Activated B cell treated with CpG ODN at 0.5 μM for 24 hours (primary cell): Measurements from ENCODE around the gene POU2F2. TPM values are rescaled to one million over a fixed set of nuclear protein-coding genes. Genes with fewer than 3 reads are reported as not detected.
A peak's percentile ranks its signal among the peaks of the same experiment; 100 is the strongest.

Experiments
- ATAC-seq: fragments of 200-7000 bp; cut with Tn5 transposase; one replicate; pipeline ENCODE4 v1.10.0; 2021; ENCODE audit warnings: low read depth, mild to moderate bottlenecking, moderate library complexity
- CTCF ChIA-PET: fragments of 350-600 bp; sonication (Branson Sonifier 250); formaldehyde crosslinking; loops from one replicate; lab custom pipeline; 2021; ENCODE audit warnings: antibody characterized with exemption; lab: Charles Lee
- POLR2A ChIA-PET: fragments of 350-600 bp; sonication (Branson Sonifier 250); formaldehyde crosslinking; loops from one replicate; lab custom pipeline; 2021; ENCODE audit warnings: antibody characterized with exemption; lab: Charles Lee
- DNase-seq: peaks from one replicate; pipeline ENCODE4 v3.0.0; 2022
- H3K27ac Mint-ChIP-seq: one replicate; pipeline ENCODE4 v1.8.0; 2020; ENCODE audit warnings: mixed read lengths
- H3K27me3 Mint-ChIP-seq: one replicate; pipeline ENCODE4 v1.8.0; 2021; ENCODE audit warnings: mixed read lengths
- H3K36me3 Mint-ChIP-seq: one replicate; pipeline ENCODE4 v1.8.0; 2021; ENCODE audit warnings: low read depth, mixed read lengths
- H3K4me1 Mint-ChIP-seq: one replicate; pipeline ENCODE4 v1.8.0; 2021; ENCODE audit warnings: mixed read lengths
- H3K4me3 Mint-ChIP-seq: one replicate; pipeline ENCODE4 v1.8.0; 2020; ENCODE audit warnings: mild to moderate bottlenecking, mixed read lengths
- H3K9me3 Mint-ChIP-seq: one replicate; pipeline ENCODE4 v1.8.0; 2020; ENCODE audit warnings: mixed read lengths
- CTCF ChIP-seq: fragments of 200-600 bp; IDR thresholded peaks from one replicate; pipeline ENCODE4 v1.8.0; 2022; ENCODE audit warnings: antibody characterized with exemption, mild to moderate bottlenecking
- intact Hi-C: fragments of 100-400 bp; cut with micrococcal nuclease; formaldehyde crosslinking; loops from one replicate; pipeline ENCODE4 v1.15.1; 2024
- total RNA-seq: library from RNA; stranded (reverse); gene quantifications from 2 replicates; pipeline ENCODE4 v1.2.3, GENCODE V29; 2022

POU2F2 gene
- total RNA-seq, 1 donor from 2014 or later = 577 TPM

GRCh38 chr19:42176649-42176989 is 44.4 kb upstream of the POU2F2 start:
- DNase-seq (no peak), ATAC-seq (peak; percentile 50)
- H3K9me3 Mint-ChIP-seq = no peaks in the 10 kb centered on the region
- intact Hi-C loops = loop anchor here (1.0 to 5.0 kb wide), 5 partner anchors 22 to 68 kb away; partner anchors contain the start of genes DEDD2 and GSK3A
- POLR2A ChIA-PET = interaction anchor here (0.5 to 2.6 kb wide), 12 partner anchors 22 to 90 kb away, joined by 3 to 18 read pairs (median 6); partner anchors contain the start of genes GSK3A and POU2F2
- peaks cover 10% of the 10 kb centered on the region for H3K4me1 Mint-ChIP-seq
- H3K36me3 Mint-ChIP-seq = no peaks in the 10 kb centered on the region
- no peak for TF ChIP-seq CTCF
- CTCF ChIA-PET = interaction anchor here (0.5 to 2.1 kb wide), 8 partner anchors 10 to 121 kb away, joined by 3 to 7 read pairs (median 4); partner anchors contain the start of gene POU2F2
- H3K4me3 Mint-ChIP-seq = no peak overlapping the region
- peaks cover 20% of the 10 kb centered on the region for H3K27me3 Mint-ChIP-seq
- no peak overlapping the region for H3K27ac Mint-ChIP-seq

GRCh38 chr19:42175952-42176648 is 43.9 kb upstream of the POU2F2 start:
- Mint-ChIP-seq H3K4me1 (peaks cover 10% of the 10 kb centered on the region), H3K27me3 (peaks cover 20% of the 10 kb centered on the region), H3K9me3 (no peaks in the 10 kb centered on the region), H3K27ac (no peak overlapping the region), H3K36me3 (no peaks in the 10 kb centered on the region), H3K4me3 (no peak overlapping the region)
- DNase-seq (no peak), ATAC-seq (peak; percentile 29)
- intact Hi-C loops = loop anchor here (1.0 to 5.0 kb wide), 5 partner anchors 23 to 68 kb away; partner anchors contain the start of genes DEDD2 and GSK3A
- TF ChIP-seq CTCF = no peak
- ChIA-PET POLR2A (interaction anchor here (0.5 to 2.6 kb wide), 12 partner anchors 23 to 89 kb away, joined by 3 to 18 read pairs (median 6); partner anchors contain the start of genes GSK3A and POU2F2), CTCF (interaction anchor here (0.5 to 2.1 kb wide), 8 partner anchors 11 to 121 kb away, joined by 3 to 5 read pairs (median 4); partner anchors contain the start of gene POU2F2)

- no peak for DNase-seq
- intact Hi-C loops = loop anchor here (5.0 kb wide), 1 partner anchor 42 kb away; the partner anchor contains the start of gene DEDD2
- no peak for ATAC-seq
- H3K4me1 Mint-ChIP-seq = peaks cover 10% of the 10 kb centered on the region
- CTCF ChIA-PET = interaction anchor here (0.6 to 2.1 kb wide), 4 partner anchors 35 to 122 kb away, joined by 3 to 5 read pairs (median 4); no protein-coding TSS in a partner anchor
- no peak for TF ChIP-seq CTCF
- no peaks in the 10 kb centered on the region for H3K9me3 Mint-ChIP-seq
- POLR2A ChIA-PET = interaction anchor here (0.5 to 2.6 kb wide), 4 partner anchors 39 to 44 kb away, joined by 4 to 18 read pairs (median 10); partner anchors contain the start of gene POU2F2
- peaks cover 15% of the 10 kb centered on the region for H3K27me3 Mint-ChIP-seq
- no peak overlapping the region for H3K27ac Mint-ChIP-seq
- H3K4me3 Mint-ChIP-seq = peak overlapping the region; percentile 33
- no peaks in the 10 kb centered on the region for H3K36me3 Mint-ChIP-seq
These were observed 42.9 kb upstream of the POU2F2 start for GRCh38 chr19:42174958-42175734.

GRCh38 chr19:42174188-42174587 is 41.9 kb upstream of the POU2F2 start:
- ChIA-PET POLR2A (no interaction called here), CTCF (no interaction called here)
- ATAC-seq = no peak
- H3K4me3 Mint-ChIP-seq = no peak overlapping the region
- H3K9me3 Mint-ChIP-seq = no peaks in the 10 kb centered on the region
- intact Hi-C loops = no loop called here
- no peaks in the 10 kb centered on the region for H3K36me3 Mint-ChIP-seq
- H3K4me1 Mint-ChIP-seq = peaks cover 10% of the 10 kb centered on the region
- H3K27ac Mint-ChIP-seq = no peak overlapping the region
- DNase-seq = no peak
- H3K27me3 Mint-ChIP-seq = peaks cover 8% of the 10 kb centered on the region
- TF ChIP-seq CTCF = no peak
